ENCODE measurements around the gene PARD3. TPM values are rescaled to one million over a fixed set of nuclear protein-coding genes. Genes with fewer than 3 reads are reported as not detected.

The PARD3 gene
- total and polyA plus RNA-seq, 4 experiments from 2014 or later, result 0.13 to 0.25 TPM; not detected in 2

DNA sequence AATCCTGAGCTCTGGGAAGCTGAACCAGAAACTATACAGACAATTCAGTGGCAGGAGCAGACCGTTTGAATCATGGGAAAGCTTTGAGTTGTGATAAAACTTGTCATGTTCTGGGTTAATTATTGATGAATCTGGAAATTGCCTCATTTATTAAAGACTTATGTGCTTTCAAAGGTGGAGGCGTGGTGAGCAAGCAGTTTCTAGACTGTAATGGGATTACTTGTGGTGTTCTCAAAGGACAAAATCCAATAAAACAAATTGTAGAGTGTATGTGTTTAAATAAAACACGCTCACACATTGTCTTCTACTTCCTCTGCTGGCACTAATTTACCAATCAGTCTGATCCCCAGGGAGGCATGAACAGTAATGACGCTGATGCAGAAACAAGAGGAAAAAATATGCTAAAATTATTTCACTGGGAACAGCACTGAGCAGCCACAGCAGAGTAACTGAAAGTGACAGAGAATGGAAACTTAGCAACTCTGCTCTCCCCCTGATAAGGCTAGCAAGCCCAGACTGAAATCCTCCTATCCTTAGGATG is 25.1 kb downstream of the PARD3 start:
- peaks cover 0 to 12% of the 10 kb centered on the region in 2 donors for H3K27me3 Mint-ChIP-seq
- no peak overlapping the region for H3K27ac Mint-ChIP-seq
- no peaks in the 10 kb centered on the region for H3K36me3 Mint-ChIP-seq
- Histone ChIP-seq H3K27me3 (ENCODE audit: insufficient read depth, low read length) (no peaks in the 10 kb centered on the region), H3K4me1 (ENCODE audit: insufficient read depth, low read length) (no peaks in the 10 kb centered on the region), H3K27ac (ENCODE audit: low read depth, low read length) (no peak overlapping the region), H3K9me3 (ENCODE audit: control insufficient read depth in 1 of 2, low read length in 2 of 2) (no peaks in the 10 kb centered on the region), H3K36me3 (ENCODE audit: insufficient read depth, low read length) (no peaks in the 10 kb centered on the region), H3K4me3 (ENCODE audit: low read length in 2 of 2) (no peak overlapping the region)
- DNase-seq, result no peak
- H3K9me3 Mint-ChIP-seq, result peaks cover 0 to 1% (median 0%) of the 10 kb centered on the region in 8 donors
- intact Hi-C loops (cut with micrococcal nuclease), result no loop called here
- POLR2A ChIA-PET (ENCODE audit: partially characterized antibody), result no interaction called here
- H3K4me1 Mint-ChIP-seq, result no peaks in the 10 kb centered on the region
- CTCF ChIA-PET (ENCODE audit: partially characterized antibody), result no interaction called here
- no peak overlapping the region for H3K4me3 Mint-ChIP-seq

DNA sequence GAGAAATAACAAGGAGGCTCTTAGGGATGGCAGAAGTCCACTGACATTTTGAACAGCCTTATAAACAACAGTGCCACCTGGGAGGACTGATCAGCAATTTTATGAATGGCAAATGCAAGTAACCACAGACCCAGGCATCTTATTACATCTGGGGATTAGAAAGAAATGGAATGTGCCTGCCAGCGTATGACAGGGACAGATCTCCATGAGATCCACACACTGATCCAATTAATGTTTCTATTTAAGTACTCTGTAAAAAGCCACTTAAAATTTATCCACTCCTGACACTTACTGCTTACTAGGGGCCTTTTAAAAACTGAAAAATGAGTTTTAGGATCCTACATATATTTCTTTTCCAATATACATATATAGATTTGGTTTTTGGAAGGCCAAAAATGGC is 28.6 kb downstream of the PARD3 start:
- Histone ChIP-seq H3K27ac (ENCODE audit: low read depth, low read length) (no peak overlapping the region), H3K9me3 (ENCODE audit: control insufficient read depth in 1 of 2, low read length in 2 of 2) (no peaks in the 10 kb centered on the region), H3K27me3 (ENCODE audit: insufficient read depth, low read length) (no peaks in the 10 kb centered on the region), H3K36me3 (ENCODE audit: insufficient read depth, low read length) (no peaks in the 10 kb centered on the region), H3K4me1 (ENCODE audit: insufficient read depth, low read length) (no peaks in the 10 kb centered on the region), H3K4me3 (ENCODE audit: low read length in 2 of 2) (no peak overlapping the region)
- ChIA-PET POLR2A (ENCODE audit: partially characterized antibody) (no interaction called here), CTCF (ENCODE audit: partially characterized antibody) (no interaction called here)
- Mint-ChIP-seq H3K27ac (no peak overlapping the region), H3K4me1 (no peaks in the 10 kb centered on the region), H3K4me3 (no peak overlapping the region), H3K36me3 (no peaks in the 10 kb centered on the region), H3K27me3 (peaks cover 2 to 10% of the 10 kb centered on the region in 2 donors), H3K9me3 (peaks cover 0 to 2% (median 0%) of the 10 kb centered on the region in 8 donors)
- intact Hi-C loops (cut with micrococcal nuclease), result no loop called here
- no peak for DNase-seq

DNA sequence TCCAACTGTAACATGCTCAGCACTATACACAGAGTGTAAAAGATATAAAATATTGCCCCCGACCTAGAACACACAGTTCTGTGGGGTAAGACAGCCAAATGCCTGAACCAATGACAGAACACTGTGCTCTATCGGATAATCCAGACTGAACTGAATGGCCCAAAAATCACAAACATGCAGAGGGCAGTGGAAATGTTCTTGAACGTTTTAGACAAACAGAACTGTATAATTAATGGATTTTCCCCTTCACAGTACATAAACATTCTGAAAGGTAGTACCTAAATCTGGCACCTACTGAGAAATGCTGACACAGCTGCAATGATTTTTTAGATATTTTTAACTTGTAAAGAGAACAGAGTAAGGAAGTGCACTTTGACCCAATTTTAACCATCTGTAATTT is 33.4 kb downstream of the PARD3 start:
- Histone ChIP-seq H3K27me3 (ENCODE audit: insufficient read depth, low read length) (peaks cover 3% of the 10 kb centered on the region), H3K9me3 (ENCODE audit: control insufficient read depth in 1 of 2, low read length in 2 of 2) (no peaks in the 10 kb centered on the region), H3K36me3 (ENCODE audit: insufficient read depth, low read length) (no peaks in the 10 kb centered on the region), H3K27ac (ENCODE audit: low read depth, low read length) (no peak overlapping the region), H3K4me1 (ENCODE audit: insufficient read depth, low read length) (no peaks in the 10 kb centered on the region), H3K4me3 (ENCODE audit: low read length in 2 of 2) (no peak overlapping the region)
- DNase-seq, result no peak
- peaks cover 5 to 17% of the 10 kb centered on the region in 2 donors for H3K27me3 Mint-ChIP-seq
- no peak overlapping the region for H3K4me3 Mint-ChIP-seq
- H3K4me1 Mint-ChIP-seq, result peaks cover 0 to 7% (median under 1%) of the 10 kb centered on the region in 4 donors
- no peak overlapping the region for H3K27ac Mint-ChIP-seq
- peaks cover 0 to 2% (median 0%) of the 10 kb centered on the region in 8 donors for H3K9me3 Mint-ChIP-seq
- ChIA-PET CTCF (ENCODE audit: partially characterized antibody) (no interaction called here), POLR2A (ENCODE audit: partially characterized antibody) (no interaction called here)
- intact Hi-C loops (cut with micrococcal nuclease), result no loop called here
- H3K36me3 Mint-ChIP-seq, result no peaks in the 10 kb centered on the region

DNA sequence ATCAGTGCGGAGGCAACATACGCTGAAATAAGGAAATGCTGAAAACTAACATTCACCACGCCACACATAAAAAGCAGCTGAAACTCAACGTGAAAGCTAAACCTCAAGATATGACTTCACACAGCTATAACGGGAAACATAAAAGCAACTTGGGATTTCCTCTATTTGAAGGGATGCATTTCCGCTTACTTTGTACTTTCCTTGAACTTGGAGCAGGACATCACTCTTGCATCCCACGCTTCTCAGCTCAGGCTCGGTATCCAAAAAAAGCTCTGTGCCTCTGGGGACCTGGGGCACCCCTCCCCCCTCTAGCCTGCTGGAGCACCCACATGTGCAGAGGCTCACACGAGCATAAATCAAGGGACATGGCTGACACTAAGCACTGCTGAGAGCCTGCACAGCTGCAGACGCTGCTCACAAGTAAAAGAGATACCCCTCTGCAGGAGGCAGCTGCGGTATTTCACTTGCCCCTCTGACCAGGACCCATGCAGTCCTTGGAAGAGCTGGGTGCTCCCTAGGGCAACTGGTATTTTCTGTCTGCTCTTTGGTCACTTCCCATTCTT is 34.2 kb downstream of the PARD3 start:
- Mint-ChIP-seq H3K9me3 (peaks cover 0 to 2% (median 0%) of the 10 kb centered on the region in 8 donors), H3K36me3 (no peaks in the 10 kb centered on the region), H3K27me3 (peaks cover 8 to 14% of the 10 kb centered on the region in 2 donors), H3K4me1 (peaks cover 0 to 7% (median under 1%) of the 10 kb centered on the region in 4 donors), H3K27ac (no peak overlapping the region), H3K4me3 (no peak overlapping the region)
- Histone ChIP-seq H3K36me3 (ENCODE audit: insufficient read depth, low read length) (no peaks in the 10 kb centered on the region), H3K27ac (ENCODE audit: low read depth, low read length) (no peak overlapping the region), H3K9me3 (ENCODE audit: control insufficient read depth in 1 of 2, low read length in 2 of 2) (no peaks in the 10 kb centered on the region), H3K4me1 (ENCODE audit: insufficient read depth, low read length) (no peaks in the 10 kb centered on the region), H3K4me3 (ENCODE audit: low read length in 2 of 2) (no peak overlapping the region), H3K27me3 (ENCODE audit: insufficient read depth, low read length) (peaks cover 3% of the 10 kb centered on the region)
- intact Hi-C loops (cut with micrococcal nuclease), result no loop called here
- DNase-seq, result no peak
- CTCF ChIA-PET (ENCODE audit: partially characterized antibody), result interaction anchor here (0.8 kb wide), 1 partner anchor 13 kb away, joined by 3 read pairs; no protein-coding TSS in a partner anchor
- POLR2A ChIA-PET (ENCODE audit: partially characterized antibody), result no interaction called here

DNA sequence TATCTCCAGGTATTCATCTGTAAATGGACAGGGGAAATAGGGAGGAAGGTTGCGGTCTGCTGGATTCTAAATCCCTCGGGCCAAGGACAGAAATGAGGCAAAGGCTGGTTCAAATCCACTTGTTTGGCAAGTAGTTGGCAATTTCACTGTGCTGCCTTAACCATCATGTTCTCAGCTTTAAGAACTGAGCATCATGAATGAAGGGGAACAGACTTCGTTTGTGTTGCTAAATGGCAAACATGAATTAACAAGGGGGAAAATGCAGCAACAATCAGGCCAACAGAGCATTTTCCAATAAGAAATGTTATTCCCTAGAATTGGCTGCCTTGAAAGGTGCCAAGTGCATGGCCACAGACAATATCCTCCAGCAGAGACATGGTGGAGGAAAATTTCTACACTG is 36.9 kb downstream of the PARD3 start:
- peaks cover 0 to 7% (median under 1%) of the 10 kb centered on the region in 4 donors for H3K4me1 Mint-ChIP-seq
- H3K27me3 Mint-ChIP-seq, result peaks cover 8 to 13% of the 10 kb centered on the region in 2 donors
- no peaks in the 10 kb centered on the region for H3K9me3 ChIP-seq (ENCODE audit: control insufficient read depth in 1 of 2, low read length in 2 of 2)
- peaks cover 0 to 2% (median 0%) of the 10 kb centered on the region in 8 donors for H3K9me3 Mint-ChIP-seq
- no peak overlapping the region for H3K27ac ChIP-seq (ENCODE audit: low read depth, low read length)
- intact Hi-C loops (cut with micrococcal nuclease), result no loop called here
- H3K4me1 ChIP-seq (ENCODE audit: insufficient read depth, low read length), result no peaks in the 10 kb centered on the region
- H3K36me3 ChIP-seq (ENCODE audit: insufficient read depth, low read length), result no peaks in the 10 kb centered on the region
- CTCF ChIA-PET (ENCODE audit: partially characterized antibody), result no interaction called here
- POLR2A ChIA-PET (ENCODE audit: partially characterized antibody), result no interaction called here
- H3K4me3 ChIP-seq (ENCODE audit: low read length in 2 of 2), result no peak overlapping the region
- H3K27me3 ChIP-seq (ENCODE audit: insufficient read depth, low read length), result peaks cover 3% of the 10 kb centered on the region
- no peaks in the 10 kb centered on the region for H3K36me3 Mint-ChIP-seq
- H3K27ac Mint-ChIP-seq, result no peak overlapping the region
- DNase-seq, result no peak
- no peak overlapping the region for H3K4me3 Mint-ChIP-seq

DNA sequence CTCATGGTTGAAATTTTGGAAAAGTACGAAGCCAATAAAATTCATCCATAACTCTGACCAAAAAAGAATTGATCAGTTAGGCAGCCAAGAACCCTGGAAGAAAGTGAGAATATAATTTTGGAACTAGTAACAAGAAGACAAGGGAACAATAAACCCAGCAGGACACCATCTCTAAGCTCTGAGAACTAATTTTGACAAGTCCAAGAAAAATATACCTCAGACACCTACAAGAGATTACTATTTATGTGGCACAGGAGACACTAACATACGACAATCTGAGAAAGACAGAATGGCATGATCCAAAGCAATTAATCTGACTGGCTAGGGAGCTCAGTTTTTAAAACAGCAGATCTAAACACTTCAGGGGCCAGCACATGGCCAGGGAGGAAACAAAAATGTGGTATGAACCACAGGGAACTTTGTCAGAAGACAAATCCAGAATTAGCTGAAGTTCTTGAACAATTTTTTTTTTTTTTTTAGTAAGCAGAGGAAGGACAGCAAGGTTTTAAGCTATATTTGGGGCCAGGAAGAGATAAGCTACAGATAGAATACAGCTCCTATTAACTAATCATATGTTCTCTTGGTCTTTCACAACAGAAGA is 38.9 kb downstream of the PARD3 start:
- Mint-ChIP-seq H3K4me1 (peaks cover 0 to 7% (median under 1%) of the 10 kb centered on the region in 4 donors), H3K4me3 (no peak overlapping the region), H3K36me3 (no peaks in the 10 kb centered on the region), H3K9me3 (no peaks in the 10 kb centered on the region), H3K27ac (no peak overlapping the region), H3K27me3 (peaks cover 5 to 8% of the 10 kb centered on the region in 2 donors)
- no peak for DNase-seq
- ChIA-PET POLR2A (ENCODE audit: partially characterized antibody) (no interaction called here), CTCF (ENCODE audit: partially characterized antibody) (no interaction called here)
- intact Hi-C loops (cut with micrococcal nuclease), result no loop called here
- Histone ChIP-seq H3K4me1 (ENCODE audit: insufficient read depth, low read length) (no peaks in the 10 kb centered on the region), H3K4me3 (ENCODE audit: low read length in 2 of 2) (no peak overlapping the region), H3K36me3 (ENCODE audit: insufficient read depth, low read length) (no peaks in the 10 kb centered on the region), H3K9me3 (ENCODE audit: control insufficient read depth in 1 of 2, low read length in 2 of 2) (no peaks in the 10 kb centered on the region), H3K27me3 (ENCODE audit: insufficient read depth, low read length) (peaks cover 3% of the 10 kb centered on the region), H3K27ac (ENCODE audit: low read depth, low read length) (no peak overlapping the region)

DNA sequence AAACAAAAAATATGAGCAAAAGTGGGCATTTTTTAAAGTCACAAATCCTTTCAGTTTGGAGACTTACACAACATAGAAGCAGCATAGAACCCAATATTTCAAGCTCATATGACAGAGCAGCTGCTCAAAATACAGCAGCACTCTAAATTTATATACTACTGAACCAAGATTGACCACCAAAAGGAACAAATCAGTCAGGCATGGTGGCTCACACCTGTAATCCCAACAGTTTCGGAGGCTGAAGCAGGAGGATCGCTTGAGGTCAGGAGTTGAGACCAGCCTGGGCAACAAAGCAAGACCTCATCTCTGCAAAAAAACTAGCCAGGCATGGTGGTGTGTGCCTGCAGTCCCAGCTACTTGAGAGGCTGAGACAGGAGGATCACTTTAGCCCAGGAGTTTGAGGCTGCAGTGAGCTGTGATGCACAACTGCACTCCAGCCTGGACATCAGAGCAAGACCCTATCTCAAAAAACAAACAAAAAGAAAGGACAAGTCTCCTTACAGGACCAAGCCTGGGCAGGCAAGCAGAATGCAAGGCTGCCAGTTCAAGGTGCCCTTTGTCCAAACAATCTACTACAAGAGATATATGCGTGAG is 40.0 kb downstream of the PARD3 start:
- intact Hi-C loops (cut with micrococcal nuclease), result no loop called here
- Mint-ChIP-seq H3K36me3 (no peaks in the 10 kb centered on the region), H3K27me3 (peaks cover 4 to 5% of the 10 kb centered on the region in 2 donors), H3K27ac (no peak overlapping the region), H3K4me3 (no peak overlapping the region), H3K9me3 (no peaks in the 10 kb centered on the region), H3K4me1 (peaks cover 0 to 1% (median 0%) of the 10 kb centered on the region in 4 donors)
- peaks cover 3% of the 10 kb centered on the region for H3K27me3 ChIP-seq (ENCODE audit: insufficient read depth, low read length)
- no peak for DNase-seq
- ChIA-PET CTCF (ENCODE audit: partially characterized antibody) (no interaction called here), POLR2A (ENCODE audit: partially characterized antibody) (no interaction called here)
- no peaks in the 10 kb centered on the region for H3K4me1 ChIP-seq (ENCODE audit: insufficient read depth, low read length)
- H3K9me3 ChIP-seq (ENCODE audit: control insufficient read depth in 1 of 2, low read length in 2 of 2), result no peaks in the 10 kb centered on the region
- H3K36me3 ChIP-seq (ENCODE audit: insufficient read depth, low read length), result no peaks in the 10 kb centered on the region
- no peak overlapping the region for H3K4me3 ChIP-seq (ENCODE audit: low read length in 2 of 2)
- no peak overlapping the region for H3K27ac ChIP-seq (ENCODE audit: low read depth, low read length)

Data from CD4-positive, alpha-beta memory T cell (primary cell).